ENCODE results near the gene C1orf216.

GRCh38 chr1:35737120-35737519, 18.4 kb upstream of the C1orf216 start:
- TF ChIP-seq CTCF (conservative IDR thresholded peaks at IDR 0.05 in 1 of 2, IDR thresholded peaks at IDR 0.05 in 1 of 2; ENCODE audit: low read depth in 1 of 2, low read length in 2 of 2) (no peak), EZH2 (IDR thresholded peaks at IDR 0.05; ENCODE audit: low read length, missing control alignments) (no peak)
